Measurements from ENCODE around the gene BAD.

DNA sequence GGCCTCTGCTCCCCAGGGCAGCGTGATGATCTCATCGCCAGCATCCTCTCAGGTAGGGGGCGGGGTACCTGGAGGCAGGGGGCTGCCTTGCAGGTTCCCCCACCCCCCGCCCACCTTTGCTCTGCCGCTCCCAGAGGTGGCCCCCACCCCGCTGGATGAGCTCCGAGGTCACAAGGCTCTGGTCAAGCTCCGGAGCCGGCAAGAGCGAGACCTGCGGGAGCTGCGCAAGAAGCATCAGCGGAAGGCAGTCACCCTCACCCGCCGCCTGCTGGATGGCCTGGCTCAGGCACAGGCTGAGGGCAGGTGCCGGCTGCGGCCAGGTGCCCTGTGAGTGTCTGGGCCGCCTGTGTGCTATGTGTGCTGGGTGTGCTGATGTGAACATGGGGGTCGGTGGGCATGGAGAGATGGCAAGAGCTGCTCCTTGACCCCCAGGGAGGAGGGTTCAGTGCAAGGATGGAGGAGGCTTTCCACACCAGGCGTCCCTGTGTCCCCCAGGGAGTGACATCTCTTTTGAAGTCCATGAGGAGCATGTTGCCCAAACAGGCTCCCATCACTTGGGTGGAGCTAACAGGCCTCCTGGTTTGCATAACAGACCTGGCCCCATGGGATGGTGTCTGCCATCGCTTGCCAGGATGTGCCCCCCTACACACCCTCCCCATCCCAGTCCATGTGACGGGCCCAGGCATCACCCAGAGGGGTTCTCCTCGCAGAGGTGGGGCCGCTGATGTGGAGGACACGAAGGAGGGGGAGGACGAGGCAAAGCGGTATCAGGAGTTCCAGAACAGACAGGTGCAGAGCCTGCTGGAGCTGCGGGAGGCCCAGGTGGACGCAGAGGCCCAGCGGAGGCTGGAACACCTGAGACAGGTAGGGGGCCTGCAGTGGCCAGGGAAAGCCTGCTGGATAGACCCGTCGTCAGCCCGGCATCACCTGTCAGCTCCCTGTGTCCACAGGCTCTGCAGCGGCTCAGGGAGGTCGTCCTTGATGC lies 19.0 kb downstream of the BAD start:
- TF ChIP-seq, protein P1, sequence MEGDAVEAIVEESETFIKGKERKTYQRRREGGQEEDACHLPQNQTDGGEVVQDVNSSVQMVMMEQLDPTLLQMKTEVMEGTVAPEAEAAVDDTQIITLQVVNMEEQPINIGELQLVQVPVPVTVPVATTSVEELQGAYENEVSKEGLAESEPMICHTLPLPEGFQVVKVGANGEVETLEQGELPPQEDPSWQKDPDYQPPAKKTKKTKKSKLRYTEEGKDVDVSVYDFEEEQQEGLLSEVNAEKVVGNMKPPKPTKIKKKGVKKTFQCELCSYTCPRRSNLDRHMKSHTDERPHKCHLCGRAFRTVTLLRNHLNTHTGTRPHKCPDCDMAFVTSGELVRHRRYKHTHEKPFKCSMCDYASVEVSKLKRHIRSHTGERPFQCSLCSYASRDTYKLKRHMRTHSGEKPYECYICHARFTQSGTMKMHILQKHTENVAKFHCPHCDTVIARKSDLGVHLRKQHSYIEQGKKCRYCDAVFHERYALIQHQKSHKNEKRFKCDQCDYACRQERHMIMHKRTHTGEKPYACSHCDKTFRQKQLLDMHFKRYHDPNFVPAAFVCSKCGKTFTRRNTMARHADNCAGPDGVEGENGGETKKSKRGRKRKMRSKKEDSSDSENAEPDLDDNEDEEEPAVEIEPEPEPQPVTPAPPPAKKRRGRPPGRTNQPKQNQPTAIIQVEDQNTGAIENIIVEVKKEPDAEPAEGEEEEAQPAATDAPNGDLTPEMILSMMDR (IDR thresholded peaks at IDR 0.05) = no peak
- TF ChIP-seq TEAD4 (CRISPR knock-in tag; IDR thresholded peaks at IDR 0.05) = no peak
- no peak for TF ChIP-seq NR2C2 (CRISPR knock-in tag; IDR thresholded peaks at IDR 0.05)
- TF ChIP-seq, protein P2, sequence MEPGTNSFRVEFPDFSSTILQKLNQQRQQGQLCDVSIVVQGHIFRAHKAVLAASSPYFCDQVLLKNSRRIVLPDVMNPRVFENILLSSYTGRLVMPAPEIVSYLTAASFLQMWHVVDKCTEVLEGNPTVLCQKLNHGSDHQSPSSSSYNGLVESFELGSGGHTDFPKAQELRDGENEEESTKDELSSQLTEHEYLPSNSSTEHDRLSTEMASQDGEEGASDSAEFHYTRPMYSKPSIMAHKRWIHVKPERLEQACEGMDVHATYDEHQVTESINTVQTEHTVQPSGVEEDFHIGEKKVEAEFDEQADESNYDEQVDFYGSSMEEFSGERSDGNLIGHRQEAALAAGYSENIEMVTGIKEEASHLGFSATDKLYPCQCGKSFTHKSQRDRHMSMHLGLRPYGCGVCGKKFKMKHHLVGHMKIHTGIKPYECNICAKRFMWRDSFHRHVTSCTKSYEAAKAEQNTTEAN (CRISPR knock-in tag; IDR thresholded peaks at IDR 0.05) = no peak
- no peak for TF ChIP-seq TEAD1 (CRISPR knock-in tag; IDR thresholded peaks at IDR 0.05)
- no peak for TF ChIP-seq TCF7 (CRISPR knock-in tag; IDR thresholded peaks at IDR 0.05; ENCODE audit: low read depth)
- TF ChIP-seq, protein P3, sequence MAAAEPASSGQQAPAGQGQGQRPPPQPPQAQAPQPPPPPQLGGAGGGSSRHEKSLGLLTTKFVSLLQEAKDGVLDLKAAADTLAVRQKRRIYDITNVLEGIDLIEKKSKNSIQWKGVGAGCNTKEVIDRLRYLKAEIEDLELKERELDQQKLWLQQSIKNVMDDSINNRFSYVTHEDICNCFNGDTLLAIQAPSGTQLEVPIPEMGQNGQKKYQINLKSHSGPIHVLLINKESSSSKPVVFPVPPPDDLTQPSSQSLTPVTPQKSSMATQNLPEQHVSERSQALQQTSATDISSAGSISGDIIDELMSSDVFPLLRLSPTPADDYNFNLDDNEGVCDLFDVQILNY (CRISPR knock-in tag; IDR thresholded peaks at IDR 0.05) = no peak
- TF ChIP-seq, protein P4, sequence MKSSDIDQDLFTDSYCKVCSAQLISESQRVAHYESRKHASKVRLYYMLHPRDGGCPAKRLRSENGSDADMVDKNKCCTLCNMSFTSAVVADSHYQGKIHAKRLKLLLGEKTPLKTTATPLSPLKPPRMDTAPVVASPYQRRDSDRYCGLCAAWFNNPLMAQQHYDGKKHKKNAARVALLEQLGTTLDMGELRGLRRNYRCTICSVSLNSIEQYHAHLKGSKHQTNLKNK (CRISPR knock-in tag; IDR thresholded peaks at IDR 0.05) = no peak
- TF ChIP-seq CREB1 (CRISPR knock-in tag; IDR thresholded peaks at IDR 0.05) = no peak
- TF ChIP-seq SMAD3 (CRISPR knock-in tag; IDR thresholded peaks at IDR 0.05; ENCODE audit: borderline replicate concordance) = no peak
- TF ChIP-seq, protein P5, sequence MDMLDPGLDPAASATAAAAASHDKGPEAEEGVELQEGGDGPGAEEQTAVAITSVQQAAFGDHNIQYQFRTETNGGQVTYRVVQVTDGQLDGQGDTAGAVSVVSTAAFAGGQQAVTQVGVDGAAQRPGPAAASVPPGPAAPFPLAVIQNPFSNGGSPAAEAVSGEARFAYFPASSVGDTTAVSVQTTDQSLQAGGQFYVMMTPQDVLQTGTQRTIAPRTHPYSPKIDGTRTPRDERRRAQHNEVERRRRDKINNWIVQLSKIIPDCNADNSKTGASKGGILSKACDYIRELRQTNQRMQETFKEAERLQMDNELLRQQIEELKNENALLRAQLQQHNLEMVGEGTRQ (CRISPR knock-in tag; IDR thresholded peaks at IDR 0.05) = no peak
